Anterior cingulate cortex (tissue), 58 donors: ENCODE measurements around the gene KRT12.
A peak's percentile ranks its signal among the peaks of the same experiment; 100 is the strongest.
"Not testable (repeated sequence)": the region's sequence is repeated elsewhere in the genome, so short reads cannot be mapped to it uniquely, and the experiment has no call there.

ENCODE experiments used
- DNase-seq, 58 donors: peaks; one replicate each; lab custom pipeline; 2025; lab: John Stamatoyannopoulos, UW

KRT12 gene

GRCh38 chr17:40818733-40819527 is 48.1 kb downstream of the KRT12 start:
- peak in 55 of 58 donors; percentile 18 to 82 (median 64) for DNase-seq

- DNase-seq: no peak
Measured at GRCh38 chr17:40818343-40818732, 48.7 kb downstream of the KRT12 start.

DNA sequence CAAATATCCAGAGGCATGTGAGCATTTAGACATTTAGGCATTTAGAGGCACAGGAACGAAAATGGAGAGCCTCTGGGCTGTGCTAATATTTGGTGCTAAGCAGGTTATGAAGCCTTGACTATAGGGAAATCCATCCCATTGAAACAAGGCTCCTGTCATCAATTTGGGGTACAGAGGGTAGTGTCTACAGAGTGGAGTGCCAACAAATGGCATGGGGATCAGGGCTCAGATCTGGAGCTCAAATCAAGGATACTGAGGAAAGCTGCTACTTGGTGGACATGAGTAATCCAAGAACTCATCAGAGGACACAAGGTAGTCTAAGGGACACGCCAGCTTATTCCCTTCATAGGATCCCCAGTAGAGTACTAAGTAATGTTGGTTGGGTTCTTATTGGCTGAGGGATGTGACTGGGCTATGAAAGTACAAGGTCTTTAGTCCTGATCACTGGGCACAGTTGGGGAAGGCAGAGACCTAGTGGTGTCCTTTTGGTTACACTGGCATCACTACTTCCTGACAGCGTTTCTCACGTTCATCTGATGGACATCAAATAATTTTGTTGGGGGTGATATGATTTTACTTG is 49.8 kb downstream of the KRT12 start:
- DNase-seq: no peak

DNA sequence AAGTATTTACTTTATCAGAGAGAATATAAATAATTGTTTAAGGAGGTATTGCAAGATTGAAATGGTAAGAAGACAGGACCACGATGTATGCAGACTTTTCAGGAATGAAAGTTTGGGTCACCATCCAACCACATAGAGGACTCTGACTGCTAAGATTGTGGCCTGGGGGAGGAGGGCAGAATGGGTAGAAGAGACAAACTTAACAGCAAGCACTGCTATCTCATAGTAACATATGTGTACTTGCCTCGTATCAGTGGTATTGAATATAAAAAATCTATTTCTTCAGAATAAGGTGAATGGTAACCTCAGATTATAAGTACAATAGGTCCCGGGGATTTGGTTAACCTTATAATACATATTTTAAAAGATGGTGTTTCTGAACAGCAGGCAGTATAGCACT is 50.5 kb downstream of the KRT12 start:
- no peak for DNase-seq

DNA sequence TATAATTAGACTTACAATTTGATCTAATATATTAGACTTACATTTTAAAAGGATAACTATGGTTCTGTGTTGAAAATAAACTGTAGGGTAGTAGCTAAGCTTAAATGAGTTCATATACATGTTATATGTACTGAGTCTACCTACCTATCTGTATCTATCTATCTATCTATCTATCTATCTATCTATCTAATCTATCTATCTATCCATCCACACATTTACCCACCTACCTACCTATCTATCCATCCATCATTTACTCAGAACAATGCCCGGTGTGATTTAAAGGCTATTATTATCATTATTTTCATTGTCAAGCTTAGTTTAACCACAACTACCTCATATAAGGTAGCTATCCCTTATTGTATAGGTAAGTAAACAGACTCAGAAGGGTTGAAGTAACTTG is 51.6 kb downstream of the KRT12 start:
- DNase-seq: no peak

GRCh38 chr17:40814657-40815056 is 52.4 kb downstream of the KRT12 start:
- not testable (repeated sequence) for DNase-seq

GRCh38 chr17:40813804-40814203 is 53.2 kb downstream of the KRT12 start:
- no peak for DNase-seq

GRCh38 chr17:40812639-40813038 is 54.4 kb downstream of the KRT12 start:
- no peak for DNase-seq
